AG04450 (cell line): ENCODE measurements around the gene GPX3. TPM values are rescaled to one million over a fixed set of nuclear protein-coding genes. Genes with fewer than 3 reads are reported as not detected.

ENCODE experiments used
- CTCF ChIA-PET: fragments of 300-600, 350-600 bp; formaldehyde crosslinking; extraction: SDS; loops from one replicate; lab custom pipeline; 2022; ENCODE audit warnings: antibody characterized with exemption, inconsistent platforms; lab: Charles Lee
- POLR2A ChIA-PET: fragments of 350-600 bp; formaldehyde crosslinking; extraction: SDS; loops from one replicate; lab custom pipeline; 2021; ENCODE audit warnings: antibody characterized with exemption, inconsistent platforms; lab: Yijun Ruan, JAX
- DNase-seq: peaks from one replicate; pipeline ENCODE4 v3.0.0-alpha.2; 2011; ENCODE audit warnings: low read depth, low spot score
- H3K27ac ChIP-seq: one replicate; pipeline ENCODE4 v1.5.1; 2012; ENCODE audit warnings: low read depth, low read length, control low read depth
- H3K27me3 ChIP-seq: one replicate; pipeline ENCODE4 v1.6.0; 2012; ENCODE audit warnings: low read length; ENCODE audit not compliant: control insufficient read depth, insufficient read depth
- H3K4me3 ChIP-seq: 2 replicates; pipeline ENCODE4 v1.5.1; 2011; ENCODE audit warnings: mild to moderate bottlenecking, low read depth, low read length, control low read depth
- H3K9me3 ChIP-seq: 2 replicates; pipeline ENCODE4 v1.5.1; 2012; ENCODE audit warnings: low read length; ENCODE audit not compliant: control insufficient read depth, insufficient read depth
- polyA plus RNA-seq: library from polyadenylated mRNA; depleted of rRNA; stranded (reverse); fragments of >200 nt; gene quantifications from 2 replicates; pipeline ENCODE4 v1.2.3, GENCODE V29; 2011
- TF ChIP-seq, protein P1 (sequence below): IDR thresholded peaks from 2 replicates; pipeline ENCODE4 v1.5.1; 2011; ENCODE audit warnings: low read depth, low read length, control low read depth, inconsistent platforms

The GPX3 gene
- polyA plus RNA-seq, 1 experiment: 3.7 TPM

DNA sequence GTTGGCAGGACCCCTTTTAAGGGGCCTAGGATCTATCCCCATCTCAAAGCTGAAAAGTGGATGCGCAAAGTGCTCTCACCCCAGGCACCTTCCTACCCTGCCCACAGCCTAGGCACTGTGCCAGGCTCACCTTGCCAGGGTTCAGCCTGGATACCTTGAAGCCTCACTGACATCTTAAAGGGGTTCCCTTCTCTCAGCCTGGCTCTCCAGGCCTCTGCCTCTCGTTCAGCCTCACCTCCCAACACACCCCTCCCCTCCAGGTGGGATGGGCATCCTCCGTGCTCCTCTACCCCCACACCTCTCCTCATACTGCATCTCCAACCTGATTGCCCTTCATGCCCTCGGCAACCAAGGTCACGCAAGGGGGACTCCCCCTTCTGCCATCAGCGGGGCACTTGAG is 34.9 kb downstream of the GPX3 start:
- no peaks in the 10 kb centered on the region; the same call in 1 of the 2 replicates for H3K9me3 ChIP-seq
- H3K27ac ChIP-seq: no peak overlapping the region
- ChIA-PET CTCF (interaction anchor here (0.7 to 13.1 kb wide), 3 partner anchors 15 to 110 kb away, joined by 3 to 526 read pairs (median 71); no protein-coding TSS in a partner anchor), POLR2A (no interaction called here)
- no peak for DNase-seq
- no peak overlapping the region for H3K4me3 ChIP-seq
- TF ChIP-seq, protein P1, sequence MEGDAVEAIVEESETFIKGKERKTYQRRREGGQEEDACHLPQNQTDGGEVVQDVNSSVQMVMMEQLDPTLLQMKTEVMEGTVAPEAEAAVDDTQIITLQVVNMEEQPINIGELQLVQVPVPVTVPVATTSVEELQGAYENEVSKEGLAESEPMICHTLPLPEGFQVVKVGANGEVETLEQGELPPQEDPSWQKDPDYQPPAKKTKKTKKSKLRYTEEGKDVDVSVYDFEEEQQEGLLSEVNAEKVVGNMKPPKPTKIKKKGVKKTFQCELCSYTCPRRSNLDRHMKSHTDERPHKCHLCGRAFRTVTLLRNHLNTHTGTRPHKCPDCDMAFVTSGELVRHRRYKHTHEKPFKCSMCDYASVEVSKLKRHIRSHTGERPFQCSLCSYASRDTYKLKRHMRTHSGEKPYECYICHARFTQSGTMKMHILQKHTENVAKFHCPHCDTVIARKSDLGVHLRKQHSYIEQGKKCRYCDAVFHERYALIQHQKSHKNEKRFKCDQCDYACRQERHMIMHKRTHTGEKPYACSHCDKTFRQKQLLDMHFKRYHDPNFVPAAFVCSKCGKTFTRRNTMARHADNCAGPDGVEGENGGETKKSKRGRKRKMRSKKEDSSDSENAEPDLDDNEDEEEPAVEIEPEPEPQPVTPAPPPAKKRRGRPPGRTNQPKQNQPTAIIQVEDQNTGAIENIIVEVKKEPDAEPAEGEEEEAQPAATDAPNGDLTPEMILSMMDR: no peak
- no peaks in the 10 kb centered on the region for H3K27me3 ChIP-seq

GRCh38 chr5:151056379-151057325 is 36.3 kb downstream of the GPX3 start:
- H3K27ac ChIP-seq: no peak overlapping the region
- ChIA-PET POLR2A (no interaction called here), CTCF (interaction anchor here (0.6 to 13.1 kb wide), 3 partner anchors 9 to 59 kb away, joined by 4 to 526 read pairs (median 5); no protein-coding TSS in a partner anchor)
- TF ChIP-seq, protein P1: no peak
- no peaks in the 10 kb centered on the region; the same call in 1 of the 2 replicates for H3K9me3 ChIP-seq
- no peak overlapping the region for H3K4me3 ChIP-seq
- no peaks in the 10 kb centered on the region for H3K27me3 ChIP-seq
- no peak for DNase-seq

GRCh38 chr5:151058301-151058700 is 37.9 kb downstream of the GPX3 start:
- H3K27me3 ChIP-seq: no peaks in the 10 kb centered on the region

GRCh38 chr5:151058891-151059489 is 38.6 kb downstream of the GPX3 start:
- POLR2A ChIA-PET: no interaction called here
- TF ChIP-seq, protein P1: no peak
- CTCF ChIA-PET: interaction anchor here (1.9 to 13.1 kb wide), 3 partner anchors 10 to 106 kb away, joined by 6 to 526 read pairs (median 6); no protein-coding TSS in a partner anchor
- Histone ChIP-seq H3K27me3 (no peaks in the 10 kb centered on the region), H3K27ac (no peak overlapping the region), H3K9me3 (no peaks in the 10 kb centered on the region; the same call in 1 of the 2 replicates), H3K4me3 (no peak overlapping the region)
- no peak for DNase-seq

More at GRCh38 chr5:151058301-151058700, 37.9 kb downstream of the GPX3 start:
- Histone ChIP-seq H3K27ac (no peak overlapping the region), H3K4me3 (no peak overlapping the region), H3K9me3 (no peaks in the 10 kb centered on the region; the same call in 1 of the 2 replicates)
- ChIA-PET CTCF (interaction anchor here (1.9 to 13.1 kb wide), 3 partner anchors 10 to 107 kb away, joined by 6 to 526 read pairs (median 6); no protein-coding TSS in a partner anchor), POLR2A (no interaction called here)
- DNase-seq: no peak
- TF ChIP-seq, protein P1: peak; percentile 13; the same call in 1 of the 2 replicates
